Skin of body (tissue), 3 donors: ENCODE data around the gene SLC35A2. TPM values are rescaled to one million over a fixed set of nuclear protein-coding genes. Genes with fewer than 3 reads are reported as not detected.
"Not testable (repeated sequence)": the region's sequence is repeated elsewhere in the genome, so short reads cannot be mapped to it uniquely, and the experiment has no call there.

Source experiments
- DNase-seq: peaks from one replicate; lab custom pipeline; 2025; lab: John Stamatoyannopoulos, UW
- small RNA-seq: library from RNA; depleted of rRNA; stranded (forward); fragments of <200 nt; gene quantifications from one replicate; pipeline ENCODE3, GENCODE V24; 2014; ENCODE audit warnings: low replicate concordance
- total RNA-seq: library from RNA; depleted of rRNA; stranded (reverse); fragments of >200 nt; gene quantifications from one replicate; pipeline ENCODE4 v1.2.3, GENCODE V29; 2014

Gene SLC35A2
- total RNA-seq, 1 donor from 2014 or later, result 7.6 TPM

DNA sequence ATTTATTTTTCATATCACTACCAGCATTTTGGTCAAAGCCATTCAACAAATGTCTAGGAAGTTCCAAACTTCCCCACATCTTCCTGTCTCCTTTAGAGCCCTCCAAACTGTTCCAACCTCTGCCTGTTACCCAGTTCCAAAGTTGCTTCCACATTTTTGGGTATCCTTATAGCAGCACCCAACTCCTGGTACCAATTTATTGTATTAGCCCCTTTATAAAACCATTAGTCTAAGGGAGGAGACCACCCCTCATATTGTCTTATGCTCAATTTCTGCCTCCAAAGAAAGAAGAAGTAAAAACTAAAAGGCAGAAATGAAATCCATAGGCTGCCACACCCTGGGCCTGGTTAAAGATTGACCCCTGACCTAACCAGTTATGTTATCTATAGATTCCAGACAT is 58.0 kb downstream of the SLC35A2 start:
- DNase-seq, result not testable (repeated sequence)

Small RNA genes lying within 50 kb of the gene (small RNA-seq; reads per million reads assigned to genes)
- not detected for gene RNU6-722P

Other genes with a start within 250 kb of the SLC35A2 start
- 5.6 TPM for gene WAS, start 227.8 kb downstream of the SLC35A2 start, total RNA-seq
- gene SUV39H1, start 214.9 kb downstream of the SLC35A2 start, total RNA-seq, result 2.2 TPM
- not detected for gene GLOD5, start 149.9 kb downstream of the SLC35A2 start, total RNA-seq
- gene GATA1, start 125.1 kb downstream of the SLC35A2 start, total RNA-seq, result 1.1 TPM
- 58.6 TPM for gene HDAC6, start 109.6 kb downstream of the SLC35A2 start, total RNA-seq
- gene ERAS, start 85.1 kb downstream of the SLC35A2 start, total RNA-seq, result not detected
- gene PCSK1N, start 76.0 kb downstream of the SLC35A2 start, total RNA-seq, result 0.30 TPM
- 15.0 TPM for gene TIMM17B, start 13.9 kb downstream of the SLC35A2 start, total RNA-seq
- gene PQBP1, start 13.7 kb downstream of the SLC35A2 start, total RNA-seq, result 31.7 TPM
- gene PIM2, start 7.4 kb upstream of the SLC35A2 start, total RNA-seq, result 5.9 TPM
- 19.9 TPM for gene OTUD5, start 46.0 kb upstream of the SLC35A2 start, total RNA-seq
- gene KCND1, start 60.2 kb upstream of the SLC35A2 start, total RNA-seq, result 2.7 TPM
- gene GRIPAP1, start 90.6 kb upstream of the SLC35A2 start, total RNA-seq, result 23.7 TPM
- gene TFE3, start 131.7 kb upstream of the SLC35A2 start, total RNA-seq, result 17.0 TPM
- gene CCDC120, start 147.4 kb upstream of the SLC35A2 start, total RNA-seq, result 3.6 TPM
- gene PRAF2, start 162.4 kb upstream of the SLC35A2 start, total RNA-seq, result 1.5 TPM
- gene WDR45, start 168.2 kb upstream of the SLC35A2 start, total RNA-seq, result 29.6 TPM
- gene GPKOW, start 212.1 kb upstream of the SLC35A2 start, total RNA-seq, result 15.4 TPM